Psoas muscle (tissue), 8 donors: ENCODE results near the gene PRRT4. TPM values are rescaled to one million over a fixed set of nuclear protein-coding genes. Genes with fewer than 3 reads are reported as not detected.
A peak's percentile ranks its signal among the peaks of the same experiment; 100 is the strongest.

ENCODE experiments used
- ATAC-seq, 4 donors: fragments of 200-7000 bp; cut with Tn5 transposase; one replicate each; pipeline ENCODE4 v1.9.1; 2020; ENCODE audit warnings: moderate library complexity in 3 of 4, mild to moderate bottlenecking in 2 of 4
- DNase-seq, 2 donors: peaks; one replicate each; pipeline ENCODE4 v3.0.0-alpha.2; 2020
- H3K27ac ChIP-seq: fragments of 200-600 bp; one replicate; pipeline ENCODE4 v1.8.0; 2022
- H3K27me3 ChIP-seq, 3 donors: fragments of 200-600 bp in 1 of 3; one replicate each; pipeline versions ENCODE4 v1.6.1 to v1.8.0; 2013 to 2022; ENCODE audit warnings: low read length in 2 of 3, mild to moderate bottlenecking in 2 of 3, moderate library complexity in 1 of 3; ENCODE audit not compliant: insufficient read depth in 3 of 3
- H3K36me3 ChIP-seq, 2 donors: fragments of 200-600 bp in 1 of 2; one replicate each; pipeline versions ENCODE4 v1.6.1 to v1.8.0; 2013 to 2022; ENCODE audit warnings: low read depth in 1 of 2, mild to moderate bottlenecking in 1 of 2, moderate library complexity in 1 of 2; ENCODE audit not compliant: insufficient read depth in 1 of 2
- H3K4me1 ChIP-seq: fragments of 200-600 bp; one replicate; pipeline ENCODE4 v1.8.0; 2022
- H3K4me3 ChIP-seq: fragments of 200-600 bp; one replicate; pipeline ENCODE4 v1.8.0; 2022; ENCODE audit warnings: mild to moderate bottlenecking
- H3K9me3 ChIP-seq: fragments of 200-600 bp; one replicate; pipeline ENCODE4 v1.8.0; 2022
- WGBS, 3 donors: extraction: QIAGEN DNeasy Blood & Tissue Kit; methylation state at CpG; one replicate each; pipeline versions ENCODE4 v1.1.6 to v1.1.7; 2013; 5-methylcytosine and 5-hydroxymethylcytosine counted together
- intact Hi-C, 2 donors: fragments of 100-400 bp; cut with DNase I; formaldehyde crosslinking; loops; one replicate each; pipeline versions ENCODE4 v1.11.0 to v1.14.2; 2022
- long read RNA-seq, 2 donors: library from polyadenylated mRNA; unstranded; transcript quantifications; one replicate each; pipeline ENCODE4 v2.0.0, GENCODE V29; 2021
- polyA plus RNA-seq, 3 donors: library from polyadenylated mRNA; stranded (reverse); fragments of 200-250 nt; gene quantifications; one replicate each; pipeline ENCODE4 v1.2.3, GENCODE V29; 2013
- total RNA-seq, 4 donors: library from RNA; stranded (reverse); fragmentation: NEBNext Ultra II Directional in 2 of 4; extraction: Animal tissue kit (Norgen Biotek cat#: 25700) in 2 of 4; gene quantifications; one replicate each; pipeline versions ENCODE4 v1.2.1 to v1.2.4, GENCODE V29; 2021 to 2023
- TF ChIP-seq, protein P1 (sequence below): fragments of 200-600 bp; IDR thresholded peaks from one replicate; pipeline ENCODE4 v1.8.0; 2022; ENCODE audit warnings: antibody characterized with exemption
- donor health status: healthy with polysubstance abuse.
- donor health status: DM: no; HTN: no; CAD: no; lungs with moderate emphysema.
- donor health status: Bipolar disorder and iron deficiency.
- donor health status: healthy.
- donor health status: DM: yes; HTN: yes; CAD: no.
- donor health status: DM: no; HTN: no; CAD: no.
- donor health status: DM: no; HTN: no; CAD: no.
- donor health status: DM: yes; HTN: yes; CAD: no.

The PRRT4 gene
- total RNA-seq (10 to 100 TPM in 2 of 4 donors, 1 to 10 TPM in 2; 2.0 to 27.7 (median 8.1) TPM), polyA plus RNA-seq (1 to 10 TPM in 2 of 3 donors, under 1 TPM in 1; 0.87 to 3.5 (median 3.0) TPM)
- long read RNA-seq, donor 1, partial matches to known transcripts: 0 of 2 reads
- long read RNA-seq, donor 1, other reads (novel, unspliced or antisense): 2 of 2 reads
- long read RNA-seq, donor 2, partial matches to known transcripts: 2 of 3 reads
- long read RNA-seq, donor 2, other reads (novel, unspliced or antisense): 1 of 3 reads

DNA sequence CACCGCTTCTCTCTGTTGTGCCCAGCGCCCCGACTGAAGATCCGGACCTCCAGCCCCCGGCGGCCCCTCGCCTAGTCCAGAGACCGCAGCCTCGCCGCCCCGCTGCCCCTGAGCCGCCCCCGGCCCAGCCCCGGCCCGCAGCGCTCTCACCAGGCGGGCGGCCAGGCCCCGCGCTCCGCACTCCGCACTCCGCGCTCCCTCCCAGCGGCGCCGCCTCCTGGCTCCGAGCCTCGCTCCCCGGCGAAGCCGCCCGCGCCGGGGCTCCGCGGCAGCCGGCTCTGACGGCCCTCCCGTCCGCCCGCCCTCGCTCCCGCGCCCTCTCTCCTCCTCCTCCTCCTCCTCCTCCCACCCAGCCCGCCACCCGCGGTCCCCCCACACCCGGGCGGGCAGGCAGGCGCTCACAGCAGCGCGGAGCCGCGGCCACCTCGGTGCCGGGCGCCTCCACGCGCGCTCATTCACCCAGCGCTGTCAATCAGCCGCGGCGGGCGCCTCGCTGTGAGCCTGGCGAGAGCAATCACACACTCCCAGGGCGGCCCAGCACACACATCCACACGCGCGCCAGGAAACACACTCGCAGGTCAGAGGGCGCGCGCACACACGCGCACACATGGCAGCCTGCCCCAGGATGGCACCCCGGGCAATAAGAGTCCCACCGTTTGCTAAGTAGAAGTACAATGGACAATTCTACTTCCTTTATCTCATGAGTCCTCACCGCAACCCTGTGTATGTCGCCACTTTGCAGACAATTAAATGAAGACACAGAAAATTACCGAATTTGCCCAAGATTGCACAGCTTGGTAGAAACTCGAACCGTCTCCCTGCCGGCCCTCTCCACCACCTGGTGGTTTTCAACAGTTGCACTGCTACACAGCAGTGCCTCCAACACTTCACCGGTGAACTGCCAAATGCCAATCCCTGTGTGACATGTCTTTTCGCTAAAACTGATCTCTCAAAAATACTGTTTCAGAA is at the start of gene PRRT4:
Gene PRRT4, minus strand, starts transcription at position 280 of the 969 bp plus-strand sequence.
- DNase-seq (peak; percentile 50 to 77), ATAC-seq (peak; percentile 71 to 79 (median 75))
- H3K27ac ChIP-seq: peak within 1 kb of the TSS; percentile 80
- intact Hi-C loops: no loop called here
- WGBS, 3 donors: 1 to 3% (median 1%) methylated on average over 60 to 88 of the region's 88 CpGs
- H3K4me3 ChIP-seq: peak within 1 kb of the TSS; percentile 72
- H3K4me1 ChIP-seq: peaks cover 14% of the 10 kb centered on the region
- no peaks in the 10 kb centered on the region for H3K27me3 ChIP-seq
- H3K36me3 ChIP-seq: no peaks in the 10 kb centered on the region
- TF ChIP-seq, protein P1, sequence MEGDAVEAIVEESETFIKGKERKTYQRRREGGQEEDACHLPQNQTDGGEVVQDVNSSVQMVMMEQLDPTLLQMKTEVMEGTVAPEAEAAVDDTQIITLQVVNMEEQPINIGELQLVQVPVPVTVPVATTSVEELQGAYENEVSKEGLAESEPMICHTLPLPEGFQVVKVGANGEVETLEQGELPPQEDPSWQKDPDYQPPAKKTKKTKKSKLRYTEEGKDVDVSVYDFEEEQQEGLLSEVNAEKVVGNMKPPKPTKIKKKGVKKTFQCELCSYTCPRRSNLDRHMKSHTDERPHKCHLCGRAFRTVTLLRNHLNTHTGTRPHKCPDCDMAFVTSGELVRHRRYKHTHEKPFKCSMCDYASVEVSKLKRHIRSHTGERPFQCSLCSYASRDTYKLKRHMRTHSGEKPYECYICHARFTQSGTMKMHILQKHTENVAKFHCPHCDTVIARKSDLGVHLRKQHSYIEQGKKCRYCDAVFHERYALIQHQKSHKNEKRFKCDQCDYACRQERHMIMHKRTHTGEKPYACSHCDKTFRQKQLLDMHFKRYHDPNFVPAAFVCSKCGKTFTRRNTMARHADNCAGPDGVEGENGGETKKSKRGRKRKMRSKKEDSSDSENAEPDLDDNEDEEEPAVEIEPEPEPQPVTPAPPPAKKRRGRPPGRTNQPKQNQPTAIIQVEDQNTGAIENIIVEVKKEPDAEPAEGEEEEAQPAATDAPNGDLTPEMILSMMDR: no peak
- H3K9me3 ChIP-seq: no peaks in the 10 kb centered on the region

DNA sequence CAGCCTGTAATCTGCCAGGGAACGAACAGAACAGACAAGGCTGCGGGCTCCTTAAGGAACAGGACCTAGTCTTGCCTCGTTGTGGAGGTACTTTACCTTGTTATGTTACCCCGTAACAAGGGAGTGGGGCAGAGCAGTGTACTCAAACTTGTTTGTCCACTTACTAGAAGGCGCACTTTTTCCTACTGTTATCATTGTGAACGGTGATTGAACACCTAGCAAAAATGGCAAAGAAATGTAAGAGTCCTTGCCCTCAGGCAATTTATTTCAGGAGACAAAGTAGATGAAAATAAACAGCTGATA is 48.9 kb upstream of the PRRT4 start:
- peak overlapping the region; percentile 71 for H3K27ac ChIP-seq

DNA sequence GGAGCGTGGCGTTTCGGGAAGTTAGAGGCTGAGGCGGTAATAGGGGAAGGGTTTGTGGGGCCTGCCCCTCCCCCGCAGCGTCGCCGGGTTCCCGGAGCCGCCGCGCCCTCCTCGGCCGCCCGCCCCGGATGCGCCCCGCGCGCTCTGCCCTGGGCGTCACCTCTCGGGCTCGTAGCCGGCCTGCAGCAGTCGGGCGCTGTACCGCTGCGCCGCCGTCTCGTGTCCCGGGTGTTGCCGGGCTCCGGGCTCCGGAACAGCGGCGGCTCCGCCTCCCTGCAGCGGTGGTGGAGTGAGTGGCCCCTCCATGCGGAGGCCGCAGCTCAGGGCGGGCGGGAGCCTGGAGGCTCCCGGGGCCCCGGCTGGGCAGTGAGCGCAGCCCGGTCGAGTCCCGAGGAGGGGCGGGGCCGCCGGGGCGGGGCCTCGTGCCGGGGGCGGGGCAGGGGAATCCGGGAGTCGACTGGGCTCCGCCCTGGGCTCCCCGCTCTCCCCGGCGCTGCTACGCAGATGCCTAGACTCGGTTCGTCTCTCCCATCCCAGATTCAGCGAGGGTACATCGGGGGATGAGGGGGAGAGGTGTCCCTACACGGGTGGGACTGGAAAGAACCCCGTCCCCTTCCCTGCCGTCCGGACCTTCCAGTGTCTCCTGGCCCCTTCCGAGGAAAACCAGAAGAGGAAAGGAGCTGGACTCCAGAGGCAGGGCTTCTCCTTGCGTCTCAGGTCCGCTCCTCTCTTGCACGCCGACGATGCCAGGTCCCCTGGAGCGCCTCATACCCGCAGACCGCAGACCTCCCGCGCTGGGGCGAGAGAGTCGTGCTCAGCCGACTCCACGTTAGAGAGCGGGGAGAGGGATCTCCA is 48.3 kb upstream of the PRRT4 start, which contains the start of gene IMPDH1:
Gene IMPDH1, minus strand, starts transcription at position 387 of the 855 bp plus-strand sequence. Its CDS starts 81 bp downstream, at position 306.
- peaks cover 10% of the 10 kb centered on the region for H3K4me1 ChIP-seq

More for the DNA sequence above, 48.9 kb upstream of the PRRT4 start:
- H3K27me3 ChIP-seq: peaks cover 0 to 1% (median under 1%) of the 10 kb centered on the region in 3 donors
- WGBS, 3 donors: 5 to 9% (median 6%) methylated on average over 6 of the region's 6 CpGs
- H3K4me3 ChIP-seq: peak overlapping the region; percentile 77
- no peaks in the 10 kb centered on the region for H3K36me3 ChIP-seq
- H3K4me1 ChIP-seq: peaks cover 7% of the 10 kb centered on the region
- DNase-seq (no peak), ATAC-seq (no peak)
- no peaks in the 10 kb centered on the region for H3K9me3 ChIP-seq
- TF ChIP-seq, protein P1: no peak
- intact Hi-C loops: no loop called here

More for the DNA sequence above, 48.3 kb upstream of the PRRT4 start, which contains the start of gene IMPDH1:
- H3K9me3 ChIP-seq: no peaks in the 10 kb centered on the region
- TF ChIP-seq, protein P1: no peak
- 0 to 1% (median 1%) methylated on average over 61 to 87 of the region's 87 CpGs for WGBS, 3 donors
- intact Hi-C loops: no loop called here
- peak within 1 kb of the TSS; percentile 77 for H3K4me3 ChIP-seq
- peak; percentile 92 to 93 for DNase-seq
- H3K27ac ChIP-seq: peak within 1 kb of the TSS; percentile 71
- no peaks in the 10 kb centered on the region for H3K36me3 ChIP-seq
- H3K27me3 ChIP-seq: peaks cover 0 to 4% (median 3%) of the 10 kb centered on the region in 3 donors
- peak; percentile 88 to 94 (median 90) for ATAC-seq
